ENCODE data around the gene PPIL3.

- TF ChIP-seq POLR2A (IDR thresholded peaks at IDR 0.05) (no peak), CTCF (IDR thresholded peaks at IDR 0.05 in 8 of 11, conservative IDR thresholded peaks at IDR 0.05 in 3 of 11) (no peak), POLR2AphosphoS5 (IDR thresholded peaks at IDR 0.05) (no peak)
These were observed 40.7 kb upstream of the PPIL3 start for GRCh38 chr2:200929334-200930249.
